GM19452 (cell line): ENCODE measurements around the gene TMEM86A.

ENCODE experiments used
- ATAC-seq: cut with Tn5 transposase; IDR thresholded peaks from one replicate; pipeline ENCODE4 v1.9.1; 2021; ENCODE audit not compliant: unreplicated experiment

Gene TMEM86A

DNA sequence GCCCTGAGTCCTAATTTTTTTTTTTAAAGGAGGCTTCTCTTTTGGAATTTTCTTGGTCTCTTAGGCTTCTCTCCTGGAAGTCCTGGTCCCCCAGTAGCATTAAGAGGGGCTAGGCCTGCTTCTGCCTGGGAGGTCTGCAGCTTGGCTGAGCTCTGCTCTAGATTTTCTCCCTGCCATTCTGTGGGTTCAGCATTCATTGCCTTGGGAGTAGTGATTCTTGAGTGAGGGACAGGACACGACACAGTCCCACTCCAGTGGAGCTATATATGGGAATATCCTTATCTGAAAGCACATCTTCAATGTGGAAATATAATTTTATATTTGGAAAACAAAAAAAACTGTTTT lies 23.7 kb downstream of the TMEM86A start:
- ATAC-seq = peak; percentile 17

DNA sequence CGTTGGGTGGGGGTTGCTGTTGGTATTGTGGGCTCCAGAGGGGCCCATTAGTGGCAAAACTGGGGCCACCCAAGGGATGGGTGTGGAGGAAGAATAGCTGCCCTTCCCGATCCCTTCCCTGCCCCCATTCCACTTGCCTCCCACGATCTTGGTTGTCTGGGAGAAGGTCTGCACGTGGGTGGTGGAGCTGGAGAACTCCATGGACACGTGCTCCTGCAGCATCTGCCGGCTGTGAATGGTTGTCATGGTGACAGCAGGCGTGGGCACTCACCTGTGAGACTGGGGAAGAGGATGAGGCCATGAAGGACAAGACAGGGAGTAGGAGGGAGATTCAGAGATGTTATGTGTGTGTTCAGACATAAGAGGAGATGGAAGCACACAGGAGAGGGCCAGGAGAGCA lies 25.4 kb downstream of the TMEM86A start:
- no peak for ATAC-seq

DNA sequence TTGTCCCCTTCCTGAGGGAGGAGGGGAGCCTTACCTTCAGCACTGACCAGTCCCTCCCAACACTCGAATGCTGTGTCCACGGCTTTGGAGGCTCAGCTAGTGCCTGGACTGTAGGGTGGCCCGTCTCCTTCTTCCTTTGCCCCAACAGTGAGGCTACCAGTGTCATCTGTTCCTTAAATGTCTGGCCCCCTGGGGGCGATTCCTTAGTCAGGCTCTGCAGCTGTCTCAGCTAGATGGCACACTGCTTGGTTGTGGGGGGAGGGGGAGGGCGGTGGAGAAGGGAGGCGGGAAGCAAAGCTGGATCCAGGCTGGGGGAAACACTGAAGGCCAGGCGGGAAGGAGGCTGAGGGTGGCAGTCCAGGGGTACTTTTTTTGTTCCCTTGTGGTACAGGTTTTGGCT lies 27.5 kb downstream of the TMEM86A start, which contains the start of gene IGSF22:
Gene IGSF22 (minus strand): TSS at position 149 of the 400 bp plus-strand sequence. CDS start 1,952 bp downstream, outside the sequence.
- no peak for ATAC-seq

DNA sequence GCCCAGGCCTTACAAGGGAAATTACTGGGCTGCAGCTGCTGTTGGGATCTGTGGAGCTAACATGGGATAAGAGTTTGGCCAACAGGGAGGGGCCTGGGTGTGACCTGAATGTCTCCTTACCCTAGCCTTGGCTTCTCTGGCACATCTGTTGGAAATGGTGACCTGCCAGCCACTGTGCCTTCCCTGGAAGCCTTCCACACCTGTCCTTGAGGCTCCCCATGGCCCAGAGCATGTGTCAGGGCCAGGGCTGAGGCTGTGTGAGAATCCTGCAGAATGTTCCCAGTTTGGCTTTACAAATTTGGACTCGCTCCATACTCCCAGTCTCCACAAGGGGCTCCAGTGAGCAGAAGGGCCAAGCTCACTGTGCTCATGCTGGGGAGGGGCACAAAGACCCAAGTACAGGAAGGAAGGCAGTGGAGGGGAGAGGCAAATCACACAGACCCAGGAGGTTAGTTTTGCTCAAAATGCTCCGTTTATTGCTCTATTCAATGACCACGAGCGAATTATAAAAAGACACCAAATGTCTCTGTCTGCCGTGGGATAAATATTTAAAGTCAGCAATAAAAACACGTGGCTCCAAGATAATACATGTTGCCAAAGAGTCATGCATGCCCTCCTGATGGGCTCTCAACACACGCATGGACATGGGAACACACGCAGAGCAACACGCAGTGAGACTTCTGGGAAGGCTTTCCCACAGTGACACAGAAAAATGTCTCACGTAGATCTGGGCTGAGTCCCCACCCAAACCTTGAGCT lies 29.1 kb downstream of the TMEM86A start:
- no peak for ATAC-seq

DNA sequence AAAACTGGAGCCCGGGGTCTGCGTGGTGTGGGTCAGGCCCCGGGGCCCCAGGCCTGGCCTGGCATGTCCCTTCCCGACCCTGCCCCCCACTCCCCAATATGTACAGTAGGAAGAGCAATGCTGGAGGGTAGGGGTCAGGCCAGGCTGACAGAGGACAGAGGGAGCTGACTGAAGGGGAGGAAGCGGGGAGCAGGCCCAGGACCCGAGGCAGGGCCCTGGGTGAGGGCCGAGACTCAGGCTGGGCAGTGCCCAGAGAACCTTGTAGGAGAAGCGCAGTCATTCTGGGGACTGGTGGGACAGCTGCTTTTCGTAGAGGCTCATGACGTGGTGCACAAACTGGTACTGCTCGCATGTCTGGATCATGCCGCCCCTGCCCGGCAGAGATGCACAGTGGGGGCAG lies 30.1 kb downstream of the TMEM86A start:
- ATAC-seq = no peak

DNA sequence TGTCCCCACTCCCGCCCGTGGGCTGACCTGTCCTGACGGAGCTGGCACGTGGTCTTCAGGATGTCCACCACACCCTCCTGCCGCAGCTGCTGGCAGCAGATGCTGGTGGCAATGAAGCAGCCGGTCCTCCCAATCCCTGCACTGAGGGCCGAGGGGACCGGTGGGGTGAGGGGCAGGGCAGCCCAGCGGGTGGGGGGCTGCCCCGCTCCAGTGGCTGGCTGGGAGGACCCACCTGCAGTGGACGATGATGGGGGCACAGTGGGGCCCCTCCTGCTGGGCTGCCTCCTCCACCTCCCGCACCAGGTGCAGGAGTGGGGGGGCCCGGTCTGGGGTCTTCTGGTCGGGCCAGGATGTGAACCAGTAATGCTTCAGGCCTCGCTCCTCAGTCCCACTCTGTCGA lies 30.8 kb downstream of the TMEM86A start:
- no peak for ATAC-seq

DNA sequence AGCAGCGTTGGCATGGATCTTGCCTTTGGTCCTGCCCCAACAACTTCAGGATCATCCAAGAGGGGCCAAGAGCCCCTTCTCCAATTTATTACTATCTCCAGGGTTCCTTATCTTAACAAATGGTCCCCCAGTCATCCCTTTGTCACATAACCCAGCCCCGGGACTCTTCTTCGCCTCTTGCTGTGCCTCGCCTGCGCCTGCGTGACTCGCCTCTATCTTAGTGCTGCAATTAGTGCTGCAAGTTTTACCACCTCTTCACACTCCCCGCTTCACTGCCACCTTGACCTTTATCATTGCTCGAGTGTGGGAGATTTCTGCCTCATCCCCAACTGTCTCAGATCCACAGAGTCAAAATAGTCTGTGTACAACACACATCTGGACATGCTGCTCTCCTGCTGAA lies 31.4 kb downstream of the TMEM86A start:
- no peak for ATAC-seq

DNA sequence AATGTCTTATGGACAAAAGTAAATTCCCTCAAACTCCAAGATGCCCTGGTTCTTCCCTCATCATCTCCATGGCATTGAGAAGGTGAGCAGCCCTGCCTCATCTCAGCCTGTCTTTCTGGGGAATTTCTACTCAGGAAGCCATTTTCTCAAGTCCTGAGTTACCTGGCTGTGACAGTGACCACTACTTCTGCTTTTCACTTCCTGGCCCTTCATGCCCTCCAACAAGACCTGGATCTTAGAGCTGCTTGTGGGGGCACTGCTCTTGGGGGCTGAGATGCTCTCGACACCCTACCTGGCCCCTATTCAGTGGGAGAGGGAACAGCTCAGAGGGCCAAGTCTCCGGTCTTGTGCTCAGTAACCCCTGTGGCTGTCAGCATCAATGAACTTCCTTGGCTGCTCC lies 32.9 kb downstream of the TMEM86A start:
- ATAC-seq = peak; percentile 38

DNA sequence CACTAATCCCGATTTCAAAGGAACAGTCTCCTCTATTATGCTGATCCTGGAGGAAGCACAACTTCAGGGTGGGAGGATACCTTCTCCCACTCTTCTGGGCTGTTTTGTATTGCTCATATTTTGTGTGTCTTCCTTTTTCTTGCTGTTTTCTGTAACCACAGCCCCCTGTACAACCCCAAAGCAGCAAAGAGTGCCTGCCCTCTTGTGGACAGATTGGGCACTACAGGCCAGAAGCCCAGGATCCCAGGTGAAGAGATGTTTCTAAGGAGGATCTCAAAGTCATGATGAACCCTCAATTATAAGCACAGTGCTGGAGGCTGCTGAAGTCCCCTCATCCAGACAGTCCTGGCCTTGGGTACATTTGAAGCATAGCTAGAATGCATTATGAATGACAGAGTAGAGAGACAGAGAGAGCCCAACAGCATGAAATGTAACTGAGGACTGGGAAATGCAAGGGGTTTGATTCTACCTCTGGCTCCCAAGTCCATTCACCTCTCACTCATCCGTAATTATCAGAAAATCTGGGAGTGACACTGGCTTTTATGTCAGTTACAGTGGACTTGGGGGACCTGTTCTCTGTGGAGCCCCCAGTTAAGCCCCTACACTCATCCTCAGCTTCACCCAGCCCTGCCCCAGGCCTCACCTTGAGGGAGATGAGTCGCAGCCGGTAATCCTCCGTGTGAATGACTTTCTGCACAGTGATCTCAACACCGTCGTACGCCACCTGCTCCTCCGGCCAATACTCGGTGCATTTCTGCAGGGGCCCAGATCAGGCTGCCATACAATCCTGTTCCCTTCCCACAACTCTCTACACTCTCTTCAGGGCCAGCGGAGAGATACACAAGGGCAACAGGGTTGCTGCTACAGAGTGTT lies 33.6 kb downstream of the TMEM86A start:
- peak; percentile 60 for ATAC-seq

DNA sequence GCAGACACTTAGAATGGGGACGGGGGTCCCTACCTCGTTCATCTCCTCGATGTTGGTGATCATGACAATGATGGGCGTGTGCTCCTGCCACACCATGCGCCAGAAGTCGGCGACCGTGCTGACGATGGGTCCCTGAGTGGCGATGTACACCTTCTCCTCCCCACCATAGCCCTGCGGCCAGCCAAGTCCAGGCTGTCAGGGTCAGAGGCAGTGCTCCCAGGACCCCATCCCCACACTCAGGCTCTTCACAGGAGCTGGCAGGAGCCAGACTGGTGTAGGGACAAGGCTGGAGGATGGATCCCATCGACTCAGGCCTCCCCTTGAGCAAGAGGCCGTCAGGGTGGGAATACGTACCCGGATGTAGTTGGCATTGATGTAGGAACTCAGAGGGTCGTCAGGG lies 34.6 kb downstream of the TMEM86A start:
- ATAC-seq = no peak

DNA sequence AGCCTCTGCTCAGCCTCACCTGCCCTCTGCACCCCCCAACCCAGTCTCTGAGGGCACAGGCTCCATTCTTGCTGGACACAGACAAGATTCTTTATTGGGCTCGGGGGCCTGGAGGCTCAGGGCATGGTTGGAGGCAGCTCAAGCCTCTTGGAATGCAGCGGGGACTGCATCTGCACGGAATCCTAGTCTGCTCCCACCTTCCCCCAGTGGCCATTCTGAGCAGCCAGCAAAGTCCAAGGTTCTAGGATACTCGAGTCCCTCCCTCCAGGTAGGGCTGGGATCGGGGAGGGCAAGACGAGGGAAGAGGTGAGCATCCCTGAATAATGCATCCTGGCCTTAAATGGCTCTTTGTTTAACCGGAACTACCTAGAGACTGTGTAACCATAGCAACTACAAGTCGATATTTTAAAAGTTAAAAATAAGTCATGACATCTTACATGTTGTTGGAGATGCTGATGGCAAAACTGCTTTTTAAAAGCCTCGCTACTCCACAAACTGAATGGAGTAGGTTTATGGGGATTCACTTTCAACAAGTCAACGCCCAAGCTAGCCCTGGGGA lies 38.1 kb downstream of the TMEM86A start:
- ATAC-seq = no peak

DNA sequence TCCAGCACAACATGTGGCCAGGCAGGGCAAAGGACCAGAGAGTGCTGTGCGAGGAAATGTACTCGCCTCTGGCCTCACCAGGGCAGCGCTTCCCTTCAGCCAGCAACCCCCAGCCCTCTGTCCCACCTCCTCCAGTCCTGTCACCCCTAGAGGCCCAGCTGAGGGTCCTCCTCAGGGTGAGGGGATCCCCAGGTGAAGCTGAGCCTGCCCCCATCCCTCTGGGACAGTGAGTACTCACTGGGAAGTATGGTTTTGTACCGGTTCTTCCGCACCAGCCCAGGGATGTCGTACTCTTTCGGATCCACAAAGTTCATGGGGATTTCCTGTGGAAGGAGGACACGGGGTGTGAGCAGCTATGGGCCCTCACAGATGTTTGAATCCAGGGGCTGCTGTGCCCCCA lies 39.1 kb downstream of the TMEM86A start:
- no peak for ATAC-seq

DNA sequence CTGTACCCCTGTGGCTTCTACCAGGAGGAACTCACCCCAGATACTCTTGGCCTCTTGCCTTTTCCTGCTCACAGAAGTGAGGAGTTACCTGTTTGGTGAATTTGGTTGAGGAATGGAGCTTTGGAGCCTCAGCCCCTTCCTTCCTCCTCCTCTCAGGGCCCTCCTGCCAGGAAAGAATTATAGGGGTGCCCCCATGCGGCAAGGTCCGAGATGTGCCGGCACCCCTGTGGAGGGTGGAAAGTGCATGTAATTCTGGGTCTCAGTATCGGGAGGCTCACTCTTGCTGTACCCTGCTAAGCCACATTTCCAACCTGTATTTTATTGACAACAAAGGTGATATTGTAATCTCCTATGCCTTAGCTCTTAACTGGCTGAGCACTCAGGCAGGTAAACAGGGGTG lies 41.1 kb downstream of the TMEM86A start:
- no peak for ATAC-seq

DNA sequence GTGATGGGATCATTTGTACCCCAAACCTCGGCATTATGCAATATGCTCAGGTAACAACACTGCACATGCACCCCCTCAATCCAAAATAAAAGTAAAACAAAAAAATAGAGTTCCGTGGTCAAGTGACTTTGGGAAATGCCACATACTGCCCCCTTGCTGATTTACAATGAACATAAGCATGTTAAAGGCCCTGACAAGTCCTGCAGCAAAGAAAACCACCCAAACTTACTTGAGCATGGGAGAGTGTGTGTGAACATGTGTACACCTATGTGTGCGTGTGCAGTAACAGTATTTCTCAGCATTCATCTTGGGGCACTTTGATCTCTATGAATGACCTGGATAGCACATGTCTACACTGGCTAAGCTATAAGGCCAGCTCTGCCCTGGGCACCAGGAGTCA lies 43.2 kb downstream of the TMEM86A start:
- ATAC-seq = no peak

DNA sequence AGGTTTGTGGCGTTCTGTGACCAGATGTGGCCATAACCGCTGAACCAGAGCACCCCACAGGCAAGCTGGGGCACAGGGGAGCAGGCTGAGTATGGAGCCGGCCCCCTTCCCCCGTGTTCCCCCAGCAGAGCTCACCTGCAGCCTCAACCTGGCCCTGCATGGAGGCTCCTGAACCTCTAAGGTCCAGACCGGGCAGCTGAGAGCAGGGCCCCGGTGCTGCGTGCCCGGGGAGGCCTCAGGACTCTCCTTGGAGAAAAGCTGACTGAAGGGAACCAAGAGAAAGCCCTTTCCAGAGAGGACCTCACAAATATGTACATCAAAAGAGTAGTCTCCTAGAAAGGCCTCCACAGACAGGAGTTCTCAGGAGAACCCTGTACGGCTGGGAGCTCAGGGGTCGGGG lies 44.8 kb downstream of the TMEM86A start:
- ATAC-seq = no peak

DNA sequence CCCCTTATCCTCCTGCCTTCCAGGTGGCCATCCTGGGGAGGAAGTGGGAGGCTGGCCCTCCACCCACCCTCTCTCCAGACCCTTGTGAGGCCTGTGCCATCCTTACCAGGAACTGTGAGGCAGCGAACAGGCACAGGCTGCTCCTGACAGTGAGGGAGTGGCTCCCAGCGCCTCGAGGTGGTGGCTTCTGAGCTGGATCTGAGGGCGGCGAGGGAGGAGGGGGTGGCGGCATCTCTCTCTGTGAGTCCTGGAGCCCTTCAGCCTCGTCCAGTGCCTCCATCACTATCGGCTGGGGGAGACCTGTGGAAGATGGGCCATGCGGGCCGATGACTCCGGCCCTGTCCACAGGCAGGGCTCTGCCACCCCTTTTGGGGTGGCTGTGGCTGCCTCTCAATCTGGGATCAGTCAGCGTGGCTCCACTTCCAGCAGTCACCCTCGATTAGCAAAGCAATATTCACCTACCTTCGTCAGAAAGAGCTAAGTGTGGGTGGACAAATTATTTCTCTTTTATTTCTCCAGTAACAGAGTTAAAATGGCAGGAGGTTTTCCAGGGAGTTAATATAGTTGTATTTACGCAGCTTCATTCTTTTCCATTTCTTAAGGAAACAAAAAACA lies 45.4 kb downstream of the TMEM86A start:
- no peak for ATAC-seq

DNA sequence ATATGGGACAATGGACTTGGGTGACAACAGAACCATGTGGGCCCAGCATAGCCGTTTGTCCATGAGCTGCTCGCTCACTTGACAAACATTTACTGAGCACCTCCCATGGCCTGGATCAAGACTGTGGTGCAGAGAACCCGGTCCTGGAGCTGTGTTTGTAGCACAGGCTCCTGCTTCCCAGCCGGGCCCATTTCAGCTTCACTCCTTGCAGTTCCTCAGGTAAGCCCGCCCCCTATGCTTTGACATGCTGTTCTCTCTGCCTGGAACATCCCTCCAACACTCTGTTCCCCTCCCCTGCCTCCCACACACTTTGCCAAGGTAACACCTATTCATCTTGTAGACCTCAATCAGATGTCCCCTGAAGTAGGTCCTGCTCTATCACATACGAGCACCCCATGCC lies 46.7 kb downstream of the TMEM86A start:
- ATAC-seq = no peak

DNA sequence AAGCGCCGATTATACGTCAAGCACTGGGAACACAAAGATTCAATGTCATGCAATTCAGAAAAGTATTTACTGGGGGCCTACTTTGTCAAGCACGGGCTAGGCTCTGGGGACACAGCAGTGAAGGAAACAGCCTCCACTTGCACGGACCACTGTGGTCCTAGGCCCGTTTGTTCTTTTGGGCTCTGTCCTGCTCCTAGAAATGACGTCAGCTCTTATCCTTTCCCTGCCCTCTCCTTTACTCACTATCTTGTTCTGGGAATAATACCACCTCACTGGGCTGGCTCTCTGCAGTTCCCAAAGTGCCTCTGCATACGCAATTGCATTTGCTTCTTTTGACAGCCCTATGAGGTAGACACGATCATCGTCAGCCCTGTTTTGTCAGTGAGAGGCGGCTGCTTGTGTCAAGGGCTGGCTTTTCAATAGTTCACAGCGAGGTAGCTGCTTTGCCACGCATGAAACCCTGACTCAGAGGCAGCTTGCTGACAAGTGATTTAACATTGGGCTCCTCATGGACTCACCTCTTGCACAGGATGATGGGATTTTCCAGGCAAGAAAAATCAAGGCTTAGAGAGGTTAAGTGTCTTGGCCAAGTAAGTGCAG lies 50.3 kb downstream of the TMEM86A start:
- ATAC-seq = no peak

DNA sequence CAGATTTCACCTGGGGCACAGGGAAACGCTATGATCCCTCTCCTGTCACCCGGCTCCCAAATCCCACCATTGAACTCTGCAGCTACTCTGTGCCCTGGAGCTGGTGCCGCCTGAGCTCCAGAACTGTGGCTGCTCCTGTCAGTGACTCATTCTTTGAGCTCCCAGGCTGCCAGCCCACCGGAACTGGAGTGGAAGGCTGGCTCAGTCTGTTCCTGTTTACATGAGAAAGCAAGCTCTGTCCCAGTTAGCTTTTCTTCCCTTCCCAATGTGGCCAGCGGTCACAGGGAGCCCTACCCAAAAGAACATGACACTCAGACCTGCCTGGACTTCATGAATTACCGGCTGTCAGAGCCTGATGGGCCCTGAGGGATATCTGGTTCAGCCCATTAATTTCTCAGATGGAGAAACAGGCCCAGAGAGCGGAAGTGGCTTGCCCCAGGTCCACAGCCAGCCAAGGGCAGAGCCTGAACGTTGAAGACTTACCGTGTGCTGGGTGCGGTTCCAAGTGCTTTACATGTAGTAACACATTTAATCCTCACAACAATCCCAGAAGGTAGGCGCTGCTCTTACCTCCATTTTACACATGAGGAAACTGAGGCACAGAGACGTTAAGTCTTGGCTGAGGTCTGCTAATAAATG lies 51.2 kb downstream of the TMEM86A start:
- ATAC-seq = no peak

DNA sequence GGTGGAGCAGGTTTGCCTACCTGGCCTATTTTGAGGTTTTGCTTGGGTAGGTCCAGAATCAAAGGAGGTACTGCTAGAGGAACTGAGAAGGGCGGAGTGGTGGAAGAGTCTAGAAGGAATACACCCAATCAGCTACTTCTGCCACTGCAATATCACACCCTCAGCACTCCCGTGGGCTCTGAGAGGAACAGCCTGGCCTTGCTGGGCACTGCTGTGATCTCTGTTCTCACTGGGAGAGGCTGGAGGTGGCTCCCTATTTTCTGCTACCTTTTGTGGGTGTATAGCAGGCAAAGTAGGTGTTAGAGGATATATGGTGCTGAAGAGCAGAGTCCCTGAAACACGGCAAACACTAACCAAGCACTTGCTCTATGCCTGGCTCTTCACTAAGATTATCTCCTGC lies 52.4 kb downstream of the TMEM86A start:
- no peak for ATAC-seq

DNA sequence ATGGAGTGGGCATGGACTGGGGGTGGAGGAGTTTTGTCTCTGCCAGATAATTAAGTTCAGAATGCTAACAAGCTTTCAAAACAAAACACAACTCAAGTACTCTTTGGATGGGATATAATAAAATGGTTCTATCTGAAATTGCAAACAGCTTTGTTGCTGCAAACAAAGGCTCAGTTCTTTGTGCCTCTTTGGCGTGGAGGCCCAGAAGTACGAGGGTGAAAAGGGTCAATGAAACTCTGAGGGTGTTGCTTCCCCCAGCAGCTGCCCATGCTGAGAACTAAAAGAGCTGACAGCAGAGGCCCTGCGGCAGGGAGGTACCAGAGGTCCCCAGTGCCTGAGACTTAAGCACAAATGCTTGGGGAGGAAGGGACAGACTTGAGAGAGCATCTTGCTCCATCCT lies 53.9 kb downstream of the TMEM86A start:
- no peak for ATAC-seq
